Skeletal muscle satellite cell (primary cell): Measurements from ENCODE around the gene EFTUD2.

Experiments
- H3K27me3 ChIP-seq: 2 replicates; pipeline ENCODE4 v1.7.0; 2013; ENCODE audit warnings: low read length; ENCODE audit not compliant: control insufficient read depth, insufficient read depth
- H3K36me3 ChIP-seq: 2 replicates; pipeline ENCODE4 v1.7.0; 2013; ENCODE audit warnings: mild to moderate bottlenecking, control low read depth, low read length; ENCODE audit not compliant: insufficient read depth
- H3K4me1 ChIP-seq: 2 replicates; pipeline ENCODE4 v1.7.0; 2013; ENCODE audit warnings: low read length; ENCODE audit not compliant: control insufficient read depth, insufficient read depth
- H3K4me2 ChIP-seq: 2 replicates; pipeline ENCODE4 v1.7.0; 2013; ENCODE audit warnings: mild to moderate bottlenecking, low read length
- H3K4me3 ChIP-seq: 2 replicates; pipeline ENCODE4 v1.7.0; 2013; ENCODE audit warnings: low read length
- H3K9ac ChIP-seq: 2 replicates; pipeline ENCODE4 v1.7.0; 2013; ENCODE audit warnings: mild to moderate bottlenecking, low read depth, low read length, moderate library complexity
- H3K9me3 ChIP-seq: replicated peaks from 2 replicates; pipeline ENCODE4 v1.7.0; 2013; ENCODE audit warnings: mild to moderate bottlenecking, control low read depth, low read length

The EFTUD2 gene

DNA sequence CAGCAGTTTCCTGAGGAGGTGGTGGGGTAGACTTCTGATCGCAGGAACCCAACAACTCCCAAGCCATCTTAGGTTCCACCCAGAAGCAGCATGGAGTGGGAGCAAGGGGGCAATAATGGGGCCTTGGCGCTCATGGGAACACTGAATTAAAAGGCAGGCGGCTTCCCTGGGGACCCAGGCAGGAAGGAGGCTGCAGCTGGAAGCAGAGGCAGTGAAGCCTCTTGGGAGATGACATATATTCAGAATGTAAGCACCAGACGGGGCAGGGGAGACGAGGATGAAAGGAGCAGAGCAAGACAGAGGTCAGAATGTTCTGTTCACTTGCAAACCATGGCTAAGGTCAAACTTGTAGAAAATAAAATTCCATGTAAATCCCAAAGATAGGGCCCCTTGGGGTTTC lies 48.6 kb downstream of the EFTUD2 start:
- Histone ChIP-seq H3K4me2 (no peak overlapping the region), H3K4me1 (no peaks in the 10 kb centered on the region), H3K27me3 (no peaks in the 10 kb centered on the region), H3K4me3 (no peak overlapping the region), H3K9me3 (no peaks in the 10 kb centered on the region), H3K9ac (no peak overlapping the region), H3K36me3 (peaks cover 56% of the 10 kb centered on the region)

DNA sequence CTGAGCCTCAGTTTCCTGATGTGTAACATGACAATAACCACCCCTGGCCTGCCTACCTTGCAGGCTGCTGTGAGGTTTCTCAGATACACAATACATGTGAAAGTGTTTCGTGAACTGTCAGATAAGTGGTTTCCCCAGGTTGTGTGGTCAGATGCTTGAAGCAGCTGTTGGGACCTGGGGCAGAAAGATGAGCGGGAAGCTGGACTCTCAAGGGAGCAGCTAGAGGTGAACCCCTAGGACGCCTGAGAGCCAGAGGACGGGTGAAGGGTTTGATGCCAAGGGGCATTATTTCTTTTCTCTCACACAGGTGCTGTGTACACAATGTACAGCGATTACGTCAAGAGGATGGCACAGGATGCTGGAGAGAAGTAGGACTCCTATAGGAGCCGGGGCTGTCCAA lies 49.2 kb downstream of the EFTUD2 start:
- Histone ChIP-seq H3K36me3 (peaks cover 50% of the 10 kb centered on the region), H3K4me1 (no peaks in the 10 kb centered on the region), H3K27me3 (no peaks in the 10 kb centered on the region), H3K9me3 (no peaks in the 10 kb centered on the region), H3K4me2 (no peak overlapping the region), H3K4me3 (no peak overlapping the region), H3K9ac (no peak overlapping the region)

DNA sequence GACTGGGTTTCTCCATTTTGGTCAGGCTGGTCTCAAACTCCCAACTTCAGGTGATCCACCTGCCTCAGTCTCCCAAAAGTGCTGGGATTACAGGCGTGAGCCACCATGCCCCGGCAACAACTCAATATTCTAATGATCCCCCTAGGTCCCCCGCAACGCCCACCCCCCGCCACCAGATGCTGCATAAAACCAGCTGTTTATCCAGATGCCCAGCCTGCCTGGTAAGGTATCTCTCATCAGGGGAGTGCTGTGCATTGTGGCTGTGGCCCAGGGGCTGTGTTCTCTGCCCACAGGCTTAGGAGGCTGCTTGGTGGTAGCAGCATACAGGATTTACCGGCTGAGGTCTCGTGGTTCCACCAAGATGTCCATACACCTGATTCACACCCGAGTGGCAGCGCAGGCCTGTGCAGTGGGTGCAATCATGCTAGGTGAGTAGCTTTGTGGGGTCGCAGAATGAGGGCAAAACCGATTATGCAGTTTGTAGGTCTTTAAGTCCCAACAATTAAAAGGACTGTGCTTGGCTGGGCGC lies 50.2 kb downstream of the EFTUD2 start:
- H3K4me1 ChIP-seq: no peaks in the 10 kb centered on the region
- no peak overlapping the region for H3K9ac ChIP-seq
- H3K4me3 ChIP-seq: no peak overlapping the region
- H3K9me3 ChIP-seq: no peaks in the 10 kb centered on the region
- H3K27me3 ChIP-seq: no peaks in the 10 kb centered on the region
- no peak overlapping the region for H3K4me2 ChIP-seq
- peaks cover 40% of the 10 kb centered on the region for H3K36me3 ChIP-seq

DNA sequence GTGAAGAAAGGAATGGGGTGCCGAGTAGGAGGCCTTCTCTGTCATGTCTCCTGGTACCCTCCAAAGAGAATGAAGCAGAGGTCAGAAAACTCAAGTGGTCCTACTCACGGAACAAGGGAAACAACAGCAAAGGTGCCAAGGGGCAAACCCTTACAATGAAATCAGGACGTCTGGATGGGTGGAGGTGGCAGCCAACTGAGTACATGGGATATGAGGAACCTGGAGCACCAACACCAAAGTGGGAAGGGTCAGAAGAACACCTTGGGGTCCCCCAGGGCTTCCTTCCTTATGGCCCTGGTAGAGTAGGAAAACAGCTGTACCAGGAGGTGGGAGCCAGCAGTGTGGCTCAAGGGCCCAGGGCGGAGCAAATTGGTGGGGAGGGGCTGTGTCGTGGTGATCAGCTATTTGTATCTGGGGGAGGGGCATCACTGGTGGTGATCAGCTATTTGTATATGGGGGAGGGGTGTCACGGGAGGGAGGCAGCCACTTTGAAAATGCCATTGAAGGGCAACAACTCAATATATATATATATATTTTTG lies 50.9 kb downstream of the EFTUD2 start:
- H3K36me3 ChIP-seq: peaks cover 33% of the 10 kb centered on the region
- H3K27me3 ChIP-seq: no peaks in the 10 kb centered on the region
- no peak overlapping the region for H3K4me3 ChIP-seq

DNA sequence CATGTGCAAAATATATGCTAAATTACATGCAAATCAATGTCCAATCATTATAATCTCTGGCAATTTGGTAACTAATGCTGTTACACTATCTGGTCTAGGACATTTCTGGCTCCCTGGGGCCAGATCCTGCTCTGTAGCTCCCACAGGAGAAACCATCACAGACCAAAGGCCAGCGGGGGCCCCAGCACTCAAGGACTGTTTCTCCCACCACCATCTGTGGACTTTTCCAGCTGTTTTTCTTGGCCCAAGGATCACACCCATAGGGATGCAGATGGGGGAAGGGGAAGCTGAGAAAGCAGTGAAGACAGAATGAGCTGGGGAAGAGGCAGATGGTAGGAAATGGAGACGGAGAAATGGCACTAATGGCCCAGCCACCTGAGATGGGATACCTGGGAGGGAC lies 51.7 kb downstream of the EFTUD2 start, which contains the start of gene HIGD1B:
Gene HIGD1B (plus strand): TSS at position 298 of the 400 bp plus-strand sequence. CDS start 270 bp downstream, outside the sequence.
- H3K36me3 ChIP-seq: peaks cover 28% of the 10 kb centered on the region
- no peaks in the 10 kb centered on the region for H3K4me1 ChIP-seq
- no peak within 1 kb of the TSS for H3K4me3 ChIP-seq
- H3K4me2 ChIP-seq: no peak within 1 kb of the TSS
- H3K9me3 ChIP-seq: no peaks in the 10 kb centered on the region
- H3K27me3 ChIP-seq: no peaks in the 10 kb centered on the region
- H3K9ac ChIP-seq: no peak within 1 kb of the TSS

More for the DNA sequence above, 50.9 kb downstream of the EFTUD2 start:
- H3K4me1 ChIP-seq: no peaks in the 10 kb centered on the region
- H3K9ac ChIP-seq: no peak overlapping the region
- no peaks in the 10 kb centered on the region for H3K9me3 ChIP-seq
- no peak overlapping the region for H3K4me2 ChIP-seq

DNA sequence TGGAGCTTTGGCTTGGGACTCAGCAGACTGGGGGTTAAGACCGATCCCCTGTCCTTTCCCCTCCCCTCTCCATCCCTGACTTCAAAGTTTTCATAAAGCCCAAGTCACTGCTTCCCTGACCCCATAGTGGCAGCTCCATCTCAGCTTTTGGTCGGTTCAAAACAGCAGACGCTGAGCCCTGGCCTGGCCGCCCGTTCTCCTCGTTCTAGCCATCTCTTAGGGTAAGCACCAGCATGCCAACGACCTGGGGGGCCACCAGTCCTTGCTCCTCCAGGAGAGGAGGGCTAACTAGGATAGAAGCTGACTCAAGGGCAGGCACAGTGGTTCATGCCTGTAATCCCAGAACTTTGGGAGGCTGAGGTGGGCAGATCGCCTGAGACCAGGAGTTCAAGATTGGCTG lies 53.0 kb downstream of the EFTUD2 start:
- no peaks in the 10 kb centered on the region for H3K9me3 ChIP-seq

DNA sequence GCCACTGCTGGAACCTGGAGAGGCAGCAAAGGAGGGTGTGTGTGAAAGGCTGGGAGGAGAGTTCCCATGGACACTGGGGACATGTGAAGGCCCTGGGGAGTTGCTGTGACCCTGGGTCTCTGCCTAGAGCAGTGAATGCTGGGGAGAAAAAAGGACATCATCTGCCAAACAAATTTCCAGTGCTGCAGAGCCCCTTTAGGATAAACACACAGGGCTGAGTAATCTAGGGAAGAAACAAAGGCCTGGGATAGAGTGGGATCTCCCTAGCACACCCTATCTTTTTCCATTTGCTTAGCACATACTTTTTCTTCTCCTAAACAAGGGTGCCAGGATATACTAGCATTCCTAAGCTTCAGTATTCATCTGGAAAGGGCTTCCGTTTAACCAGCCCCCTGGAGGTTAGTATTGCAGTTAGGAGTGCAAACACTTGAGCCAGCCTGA lies 54.8 kb downstream of the EFTUD2 start:
- Histone ChIP-seq H3K4me1 (no peaks in the 10 kb centered on the region), H3K4me2 (no peak overlapping the region), H3K36me3 (peaks cover 2% of the 10 kb centered on the region), H3K4me3 (no peak overlapping the region), H3K9ac (no peak overlapping the region), H3K9me3 (no peaks in the 10 kb centered on the region), H3K27me3 (no peaks in the 10 kb centered on the region)

More for the DNA sequence above, 53.0 kb downstream of the EFTUD2 start:
- Histone ChIP-seq H3K4me1 (no peaks in the 10 kb centered on the region), H3K27me3 (no peaks in the 10 kb centered on the region), H3K36me3 (peaks cover 18% of the 10 kb centered on the region), H3K4me2 (no peak overlapping the region), H3K9ac (no peak overlapping the region), H3K4me3 (no peak overlapping the region)

DNA sequence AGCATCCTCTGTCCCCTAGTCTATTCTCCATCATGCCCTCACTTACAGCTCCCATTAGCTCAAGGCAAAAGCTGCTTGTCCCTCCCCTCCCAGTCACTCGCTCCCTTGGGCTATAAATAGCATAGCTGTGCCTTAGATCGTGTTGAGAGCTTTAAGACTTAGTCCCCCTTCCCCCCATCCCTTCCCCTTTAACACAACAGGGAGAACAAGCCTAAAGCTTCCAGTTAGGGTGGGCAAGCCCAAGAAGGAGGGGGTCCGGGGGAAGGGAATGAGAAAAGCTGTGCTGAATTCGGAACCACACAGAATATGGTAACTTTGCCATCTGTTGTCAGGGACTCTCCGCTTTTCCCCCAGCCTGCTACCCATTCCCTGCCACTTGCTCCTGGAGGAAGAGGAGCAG lies 56.5 kb downstream of the EFTUD2 start:
- Histone ChIP-seq H3K4me3 (no peak overlapping the region), H3K9ac (no peak overlapping the region), H3K27me3 (no peaks in the 10 kb centered on the region), H3K4me1 (no peaks in the 10 kb centered on the region), H3K9me3 (no peaks in the 10 kb centered on the region), H3K4me2 (no peak overlapping the region), H3K36me3 (no peaks in the 10 kb centered on the region)

DNA sequence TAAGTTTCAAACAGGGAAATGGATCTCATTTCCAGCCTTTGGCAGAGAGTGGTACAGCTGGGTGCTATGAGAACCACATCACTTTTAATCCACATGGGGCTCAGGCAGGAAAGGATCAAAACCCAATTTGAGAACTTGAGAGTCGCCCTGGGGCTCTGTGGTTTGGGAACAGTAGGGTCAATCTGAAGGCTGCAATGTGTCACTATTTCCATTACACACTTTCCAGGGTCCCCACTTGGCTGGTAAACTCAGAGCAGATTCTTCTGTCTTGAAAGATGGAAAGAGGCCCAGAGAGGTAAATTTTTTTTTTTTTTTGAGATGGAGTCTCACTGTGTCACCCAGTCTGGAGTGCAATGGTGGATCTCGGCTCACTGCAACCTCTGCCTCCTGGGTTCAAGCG lies 58.3 kb downstream of the EFTUD2 start:
- Histone ChIP-seq H3K4me1 (no peaks in the 10 kb centered on the region), H3K27me3 (no peaks in the 10 kb centered on the region), H3K4me3 (no peak overlapping the region), H3K9me3 (no peaks in the 10 kb centered on the region), H3K36me3 (no peaks in the 10 kb centered on the region), H3K9ac (no peak overlapping the region), H3K4me2 (no peak overlapping the region)

DNA sequence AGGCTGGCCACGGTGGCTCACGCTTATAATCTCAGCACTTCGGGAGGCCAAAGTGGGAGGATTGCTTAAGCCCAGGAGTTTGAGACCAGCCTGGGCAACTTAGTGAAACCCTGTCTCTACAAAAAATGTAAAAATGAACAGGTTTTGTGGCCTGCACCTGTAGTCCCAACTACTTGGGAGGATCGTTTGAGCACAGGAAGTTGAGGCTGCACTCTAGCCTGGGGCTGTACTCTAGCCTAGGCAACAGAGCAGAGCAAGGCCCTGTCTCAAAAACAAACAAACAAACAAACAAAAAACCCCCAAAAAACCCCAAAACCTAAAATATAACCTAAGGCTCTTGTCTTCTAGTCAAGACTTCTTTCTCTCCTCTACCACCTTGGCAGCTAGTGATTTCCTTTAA lies 59.0 kb downstream of the EFTUD2 start:
- Histone ChIP-seq H3K4me3 (no peak overlapping the region), H3K4me2 (no peak overlapping the region), H3K9me3 (no peaks in the 10 kb centered on the region), H3K36me3 (no peaks in the 10 kb centered on the region), H3K9ac (no peak overlapping the region), H3K27me3 (no peaks in the 10 kb centered on the region), H3K4me1 (no peaks in the 10 kb centered on the region)

DNA sequence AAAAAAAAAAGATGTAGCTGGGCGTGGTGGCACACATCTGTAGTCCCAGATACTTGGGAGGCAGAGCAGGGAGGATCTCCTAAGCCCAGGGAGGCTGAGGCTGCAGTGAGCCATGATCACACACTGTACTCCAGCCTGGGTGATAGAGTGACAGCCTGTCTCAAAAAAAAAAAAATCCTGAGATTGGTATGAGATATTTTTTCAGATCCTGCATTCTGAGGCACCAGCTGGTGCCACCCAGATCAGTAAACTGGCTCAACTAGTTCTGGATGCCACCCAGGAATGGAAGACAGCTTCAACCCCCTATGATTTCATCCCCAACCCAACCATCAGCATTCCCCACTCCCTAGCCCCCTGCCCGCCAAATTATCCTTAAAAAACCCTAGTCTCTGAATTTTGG lies 62.0 kb downstream of the EFTUD2 start:
- H3K4me1 ChIP-seq: no peaks in the 10 kb centered on the region
- H3K36me3 ChIP-seq: no peaks in the 10 kb centered on the region
- H3K4me3 ChIP-seq: no peak overlapping the region
- no peak overlapping the region for H3K4me2 ChIP-seq
- H3K9me3 ChIP-seq: no peaks in the 10 kb centered on the region
- H3K9ac ChIP-seq: no peak overlapping the region
- no peaks in the 10 kb centered on the region for H3K27me3 ChIP-seq

DNA sequence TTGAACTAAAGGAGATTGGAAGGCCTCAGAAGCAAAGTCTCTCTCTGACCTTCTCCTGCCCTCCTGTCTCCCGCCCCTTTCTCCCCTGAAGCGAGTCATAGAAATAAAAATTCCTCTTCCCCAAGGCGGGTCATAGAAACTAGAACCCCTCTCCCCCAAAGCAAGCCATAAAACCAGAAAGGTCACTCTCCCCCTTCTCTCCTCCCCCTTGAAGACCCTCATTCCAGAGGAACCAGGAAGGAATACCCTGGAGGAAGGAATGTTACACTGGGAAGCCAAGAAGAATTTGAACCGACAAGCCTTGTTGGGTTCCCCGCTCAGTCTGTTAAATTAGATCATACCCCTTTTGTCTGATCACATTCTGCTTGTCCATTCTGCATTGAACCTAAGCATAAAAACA lies 66.4 kb downstream of the EFTUD2 start:
- H3K9me3 ChIP-seq: no peaks in the 10 kb centered on the region
- no peaks in the 10 kb centered on the region for H3K36me3 ChIP-seq
- H3K4me1 ChIP-seq: peaks cover 14% of the 10 kb centered on the region
- no peak overlapping the region for H3K9ac ChIP-seq
- no peaks in the 10 kb centered on the region for H3K27me3 ChIP-seq
- H3K4me2 ChIP-seq: no peak overlapping the region
- no peak overlapping the region for H3K4me3 ChIP-seq
